H9 (cell line): ENCODE measurements around the gene DCAF11. TPM values are rescaled to one million over a fixed set of nuclear protein-coding genes. Genes with fewer than 3 reads are reported as not detected.
A peak's percentile ranks its signal among the peaks of the same experiment; 100 is the strongest.

ENCODE experiments used
- DNase-seq: peaks from one replicate; pipeline ENCODE4 v3.0.0-alpha.2; 2017
- H2AFZ ChIP-seq: one replicate; pipeline ENCODE4 v1.6.1; 2013; ENCODE audit warnings: mild to moderate bottlenecking, low read length, control low read depth, moderate library complexity
- H2AK5ac ChIP-seq: 2 replicates; pipeline ENCODE4 v1.6.1; 2013; ENCODE audit warnings: low read length, control low read depth, mixed read lengths; ENCODE audit not compliant: insufficient read length
- H2BK120ac ChIP-seq: one replicate; pipeline ENCODE4 v1.6.1; 2013; ENCODE audit warnings: low read depth, mild to moderate bottlenecking, low read length, control low read depth, inconsistent platforms; ENCODE audit not compliant: poor library complexity, severe bottlenecking
- H2BK12ac ChIP-seq: 2 replicates; pipeline ENCODE4 v1.6.1; 2013; ENCODE audit warnings: low read length, control low read depth, mixed read lengths, low read depth; ENCODE audit not compliant: insufficient read length
- H2BK15ac ChIP-seq: 2 replicates; pipeline ENCODE4 v1.6.1; 2013; ENCODE audit warnings: low read depth, low read length, control low read depth
- H2BK20ac ChIP-seq: one replicate; pipeline ENCODE4 v1.6.1; 2013; ENCODE audit warnings: low read depth, mild to moderate bottlenecking, low read length, control low read depth, inconsistent platforms; ENCODE audit not compliant: poor library complexity, severe bottlenecking
- H2BK5ac ChIP-seq: 2 replicates; pipeline ENCODE4 v1.6.1; 2013; ENCODE audit warnings: low read length, control low read depth, mixed read lengths; ENCODE audit not compliant: insufficient read length
- H3K14ac ChIP-seq: 2 replicates; pipeline ENCODE4 v1.6.1; 2013; ENCODE audit warnings: low read length, control low read depth; ENCODE audit not compliant: insufficient read depth
- H3K18ac ChIP-seq: 2 replicates; pipeline ENCODE4 v1.6.1; 2013; ENCODE audit warnings: low read depth, mild to moderate bottlenecking, mixed read lengths, low read length, control low read depth; ENCODE audit not compliant: insufficient read length
- H3K23ac ChIP-seq: 2 replicates; pipeline ENCODE4 v1.6.1; 2013; ENCODE audit warnings: low read length, control low read depth, mixed read lengths, low read depth; ENCODE audit not compliant: insufficient read length
- H3K23me2 ChIP-seq: 2 replicates; pipeline ENCODE4 v1.6.1; 2013; ENCODE audit warnings: low read depth, mild to moderate bottlenecking, mixed read lengths, low read length, control low read depth; ENCODE audit not compliant: insufficient read length, poor library complexity, severe bottlenecking
- H3K27ac ChIP-seq: 2 replicates; pipeline ENCODE4 v1.5.1; 2013; ENCODE audit warnings: low read length, control low read depth, mixed read lengths, low read depth; ENCODE audit not compliant: insufficient read length
- H3K27me3 ChIP-seq: 2 replicates; pipeline ENCODE4 v1.6.1; 2013; ENCODE audit warnings: low read length, control low read depth, inconsistent platforms; ENCODE audit not compliant: insufficient read depth
- H3K4ac ChIP-seq: 2 replicates; pipeline ENCODE4 v1.6.1; 2013; ENCODE audit warnings: low read depth, mild to moderate bottlenecking, control low read depth, inconsistent platforms, low read length, moderate library complexity
- H3K4me1 ChIP-seq: 2 replicates; pipeline ENCODE4 v1.6.1; 2013; ENCODE audit warnings: low read length, control low read depth, inconsistent platforms; ENCODE audit not compliant: insufficient read depth
- H3K4me2 ChIP-seq: 2 replicates; pipeline ENCODE4 v1.6.1; 2013; ENCODE audit warnings: low read length, control low read depth, mixed read lengths; ENCODE audit not compliant: insufficient read length, insufficient read depth
- H3K56ac ChIP-seq: 2 replicates; pipeline ENCODE4 v1.6.1; 2013; ENCODE audit warnings: low read depth, mild to moderate bottlenecking, mixed read lengths, low read length, control low read depth; ENCODE audit not compliant: insufficient read length
- H3K79me1 ChIP-seq: 2 replicates; pipeline ENCODE4 v1.6.1; 2013; ENCODE audit warnings: low read depth, mild to moderate bottlenecking, moderate library complexity, low read length, control low read depth, inconsistent platforms; ENCODE audit not compliant: insufficient read depth, poor library complexity, severe bottlenecking
- H3K79me2 ChIP-seq: 2 replicates; pipeline ENCODE4 v1.6.1; 2013; ENCODE audit warnings: low read length, control low read depth, inconsistent platforms; ENCODE audit not compliant: insufficient read depth
- H3K9ac ChIP-seq: 2 replicates; pipeline ENCODE4 v1.6.1; 2013; ENCODE audit warnings: low read length, control low read depth, mixed read lengths; ENCODE audit not compliant: insufficient read length; ENCODE audit errors: extremely low read depth
- H3K9me3 ChIP-seq: one replicate; pipeline ENCODE4 v1.6.1; 2013; ENCODE audit warnings: low read depth, low read length, inconsistent platforms; ENCODE audit not compliant: control insufficient read depth
- H3T11ph ChIP-seq: one replicate; pipeline ENCODE4 v1.6.1; 2013; ENCODE audit warnings: mild to moderate bottlenecking, low read length, control low read depth, inconsistent platforms
- H4K20me1 ChIP-seq: one replicate; pipeline ENCODE4 v1.6.1; 2013; ENCODE audit not compliant: control insufficient read depth, insufficient read length, insufficient read depth
- H4K5ac ChIP-seq: 2 replicates; pipeline ENCODE4 v1.6.1; 2013; ENCODE audit warnings: low read depth, mild to moderate bottlenecking, mixed read lengths, low read length, control low read depth; ENCODE audit not compliant: insufficient read length
- H4K8ac ChIP-seq: replicated peaks from 2 replicates; pipeline ENCODE4 v1.6.1; 2013; ENCODE audit warnings: low read length, control low read depth, mixed read lengths, low read depth; ENCODE audit not compliant: insufficient read length
- H4K91ac ChIP-seq: 2 replicates; pipeline ENCODE4 v1.6.1; 2013; ENCODE audit warnings: low read depth, mild to moderate bottlenecking, moderate library complexity, mixed read lengths, low read length, control low read depth; ENCODE audit not compliant: insufficient read length
- H3K27ac Mint-ChIP-seq, 3 experiments: 2 replicates in 2 of 3; 3 replicates in 1 of 3; pipeline ENCODE4 v1.8.0; 2020 to 2021; ENCODE audit warnings: mixed read lengths in 3 of 3, mild to moderate bottlenecking in 1 of 3, moderate library complexity in 1 of 3
- H3K27me3 Mint-ChIP-seq: 2 replicates; pipeline ENCODE4 v1.8.0; 2021; ENCODE audit warnings: low read depth, mild to moderate bottlenecking, moderate library complexity, mixed read lengths
- H3K36me3 Mint-ChIP-seq, 3 experiments: 2 replicates in 2 of 3; 3 replicates in 1 of 3; pipeline ENCODE4 v1.8.0; 2020 to 2021; ENCODE audit warnings: low read depth in 3 of 3, mixed read lengths in 3 of 3; ENCODE audit not compliant: insufficient read depth in 1 of 3
- H3K4me1 Mint-ChIP-seq, 2 experiments: 2 replicates each; pipeline ENCODE4 v1.8.0; 2020; ENCODE audit warnings: mixed read lengths in 2 of 2
- H3K4me3 Mint-ChIP-seq, 2 experiments: 2 replicates in 1 of 2; 3 replicates in 1 of 2; pipeline ENCODE4 v1.8.0; 2020 to 2021; ENCODE audit warnings: mild to moderate bottlenecking in 2 of 2, mixed read lengths in 2 of 2, moderate library complexity in 1 of 2
- H3K9me3 Mint-ChIP-seq, 2 experiments: 2 replicates in 1 of 2; 3 replicates in 1 of 2; pipeline ENCODE4 v1.8.0; 2020; ENCODE audit warnings: mild to moderate bottlenecking in 2 of 2, mixed read lengths in 2 of 2, moderate library complexity in 1 of 2
- CTCF ChIP-seq: fragments of 200-600 bp; sonication (generic); conservative IDR thresholded peaks from 3 replicates; pipeline ENCODE4 v1.8.0; 2021; ENCODE audit warnings: antibody characterized with exemption, mild to moderate bottlenecking
- WGBS: extraction: QIAGEN DNeasy Blood & Tissue Kit; methylation state at CpG from one replicate; pipeline ENCODE4 v1.1.7; 2013; ENCODE audit warnings: missing lambda C conversion rate, low lambda C conversion rate, mixed read lengths; ENCODE audit not compliant: insufficient read length; ENCODE audit errors: extremely low coverage; 5-methylcytosine and 5-hydroxymethylcytosine counted together
- total RNA-seq: library from RNA; stranded (reverse); gene quantifications from 2 replicates; pipeline ENCODE4 v1.2.1, GENCODE V29; 2021

DCAF11 gene
- total RNA-seq, 1 experiment from 2014 or later = 73.4 TPM

GRCh38 chr14:24088095-24088494 is 26.5 kb upstream of the DCAF11 start:
- Histone ChIP-seq H2BK120ac (no peak overlapping the region), H3K4me2 (no peak overlapping the region), H4K20me1 (no peaks in the 10 kb centered on the region), H2BK15ac (peak overlapping the region; percentile 20; the same call in 1 of the 2 replicates), H2BK5ac (no peak overlapping the region), H3K79me2 (no peaks in the 10 kb centered on the region), H3K9me3 (no peaks in the 10 kb centered on the region), H3K23me2 (no peaks in the 10 kb centered on the region), H3T11ph (no peak overlapping the region), H3K4me1 (no peaks in the 10 kb centered on the region), H3K18ac (no peak overlapping the region), H3K14ac (no peak overlapping the region), H2AFZ (no peak overlapping the region), H3K56ac (no peak overlapping the region), H4K5ac (no peak overlapping the region), H3K23ac (no peak overlapping the region), H2BK12ac (no peak overlapping the region), H3K4ac (no peak overlapping the region), H2BK20ac (no peak overlapping the region), H3K27me3 (no peaks in the 10 kb centered on the region), H4K91ac (no peak overlapping the region), H2AK5ac (no peak overlapping the region), H3K27ac (no peak overlapping the region), H3K79me1 (no peaks in the 10 kb centered on the region), H3K9ac (no peak overlapping the region), H4K8ac (no peak overlapping the region)
- H3K9me3 Mint-ChIP-seq = no peaks in the 10 kb centered on the region
- no CpG with 5 or more reads among the region's 2 CpGs for WGBS
- H3K27ac Mint-ChIP-seq = no peak overlapping the region
- H3K4me1 Mint-ChIP-seq = peaks cover 9 to 26% of the 10 kb centered on the region in 2 experiments
- peaks cover 10% of the 10 kb centered on the region for H3K27me3 Mint-ChIP-seq
- H3K36me3 Mint-ChIP-seq = no peaks in the 10 kb centered on the region
- H3K4me3 Mint-ChIP-seq = no peak overlapping the region
- no peak for TF ChIP-seq CTCF
- no peak for DNase-seq
